Transverse colon (tissue), 4 donors: Measurements from ENCODE around the gene C2CD3. TPM values are rescaled to one million over a fixed set of nuclear protein-coding genes. Genes with fewer than 3 reads are reported as not detected.
"Not testable (repeated sequence)": the region's sequence is repeated elsewhere in the genome, so short reads cannot be mapped to it uniquely, and the experiment has no call there.

Source experiments
- DNase-seq: peaks from one replicate; pipeline ENCODE4 v3.0.0-alpha.2; 2019
- H3K27ac ChIP-seq, 4 donors: fragments of 200-600 bp; sonication (generic); 2 replicates each; pipeline ENCODE4 v1.5.1; 2016 to 2018; ENCODE audit warnings: inconsistent platforms in 4 of 4
- H3K27me3 ChIP-seq: fragments of 200-600 bp; sonication (generic); 2 replicates; pipeline ENCODE4 v1.5.1; 2017; ENCODE audit warnings: inconsistent platforms
- H3K36me3 ChIP-seq, 4 donors: fragments of 200-600 bp; sonication (generic); 2 replicates each; pipeline ENCODE4 v1.5.1; 2017 to 2019; ENCODE audit warnings: inconsistent platforms in 4 of 4
- H3K4me1 ChIP-seq, 4 donors: fragments of 200-600 bp; sonication (generic); 2 replicates each; pipeline ENCODE4 v1.5.1; 2017 to 2020; ENCODE audit warnings: inconsistent platforms in 4 of 4
- H3K4me3 ChIP-seq, 4 donors: fragments of 200-600 bp; sonication (generic); 1 replicate in 1 of 4; 2 replicates in 3 of 4; pipeline versions ENCODE4 v1.5.1 to v1.6.1; 2017 to 2019; ENCODE audit warnings: inconsistent platforms in 4 of 4
- H3K9me3 ChIP-seq, 2 donors: fragments of 200-600 bp; sonication (generic); 2 replicates each; pipeline ENCODE4 v1.5.1; 2017 to 2019; ENCODE audit warnings: inconsistent platforms in 2 of 2
- EP300 ChIP-seq: sonication (generic); formaldehyde crosslinking; IDR thresholded peaks from one replicate; pipeline ENCODE4 v1.6.1; 2017; ENCODE audit warnings: antibody characterized with exemption, low read depth
- POLR2A ChIP-seq: fragments of 450-650 bp; IDR thresholded peaks from one replicate; pipeline ENCODE4 v1.6.1; 2016; ENCODE audit warnings: antibody characterized with exemption, mild to moderate bottlenecking, moderate library complexity
- POLR2AphosphoS5 ChIP-seq, 3 donors: sonication (generic); formaldehyde crosslinking; IDR thresholded peaks; one replicate each; pipeline ENCODE4 v1.6.1; 2016; ENCODE audit warnings: antibody characterized with exemption in 3 of 3
- WGBS, 2 donors: methylation state at CpG; one replicate each; pipeline ENCODE4 v1.1.5; 2018; ENCODE audit warnings: low coverage in 1 of 2; 5-methylcytosine and 5-hydroxymethylcytosine counted together
- in situ Hi-C, 4 donors: fragments of 200-750 bp; cut with MboI; loops; one replicate each; pipeline versions ENCODE4 v1.15.0 to v1.15.1; 2017; ENCODE audit warnings: low sequenced_read_pairs in 3 of 4, low pct_ligation_motif_present in 1 of 4, low pct_unique_long_range_greater_than_20kb in 1 of 4
- intact Hi-C: fragments of 100-400 bp; cut with DNase I; formaldehyde crosslinking; loops from one replicate; pipeline ENCODE4 v1.15.1; 2023; ENCODE audit warnings: low total_unique reads
- total RNA-seq, 4 donors: library from RNA; depleted of rRNA; stranded (reverse); fragments of >200 nt; gene quantifications; one replicate each; pipeline ENCODE4 v1.1.0, GENCODE V29; 2016
- TF ChIP-seq, protein P1 (sequence below), 5 experiments: fragments of 200-600 bp in 3 of 5; fragments of 450-650 bp in 2 of 5; sonication (generic) in 3 of 5; IDR thresholded peaks; 1 replicate in 2 of 5; 2 replicates in 3 of 5; pipeline ENCODE4 v1.5.1; 2016 to 2017; ENCODE audit warnings: antibody characterized with exemption in 5 of 5, inconsistent platforms in 3 of 5, mild to moderate bottlenecking in 2 of 5, moderate library complexity in 1 of 5

The C2CD3 gene
- total RNA-seq, 4 donors from 2014 or later, result 22.2 to 52.5 (median 37.4) TPM

- Histone ChIP-seq H3K27me3 (no peaks in the 10 kb centered on the region), H3K27ac (no peak overlapping the region), H3K36me3 (no peaks in the 10 kb centered on the region), H3K4me1 (peaks cover 0 to 6% (median 0%) of the 10 kb centered on the region in 4 donors), H3K4me3 (no peak overlapping the region), H3K9me3 (no peaks in the 10 kb centered on the region)
- 80 to 84% methylated on average over 1 to 2 of the region's 2 CpGs for WGBS, 2 donors
- intact Hi-C loops (no loop called here), in situ Hi-C loops (no loop called here)
- DNase-seq, result no peak
- TF ChIP-seq EP300 (no peak), POLR2A (no peak), POLR2AphosphoS5 (IDR thresholded peaks at IDR 0.05) (no peak)
- TF ChIP-seq, protein P1, sequence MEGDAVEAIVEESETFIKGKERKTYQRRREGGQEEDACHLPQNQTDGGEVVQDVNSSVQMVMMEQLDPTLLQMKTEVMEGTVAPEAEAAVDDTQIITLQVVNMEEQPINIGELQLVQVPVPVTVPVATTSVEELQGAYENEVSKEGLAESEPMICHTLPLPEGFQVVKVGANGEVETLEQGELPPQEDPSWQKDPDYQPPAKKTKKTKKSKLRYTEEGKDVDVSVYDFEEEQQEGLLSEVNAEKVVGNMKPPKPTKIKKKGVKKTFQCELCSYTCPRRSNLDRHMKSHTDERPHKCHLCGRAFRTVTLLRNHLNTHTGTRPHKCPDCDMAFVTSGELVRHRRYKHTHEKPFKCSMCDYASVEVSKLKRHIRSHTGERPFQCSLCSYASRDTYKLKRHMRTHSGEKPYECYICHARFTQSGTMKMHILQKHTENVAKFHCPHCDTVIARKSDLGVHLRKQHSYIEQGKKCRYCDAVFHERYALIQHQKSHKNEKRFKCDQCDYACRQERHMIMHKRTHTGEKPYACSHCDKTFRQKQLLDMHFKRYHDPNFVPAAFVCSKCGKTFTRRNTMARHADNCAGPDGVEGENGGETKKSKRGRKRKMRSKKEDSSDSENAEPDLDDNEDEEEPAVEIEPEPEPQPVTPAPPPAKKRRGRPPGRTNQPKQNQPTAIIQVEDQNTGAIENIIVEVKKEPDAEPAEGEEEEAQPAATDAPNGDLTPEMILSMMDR (IDR thresholded peaks at IDR 0.05), result no peak
Measured at GRCh38 chr11:73990730-73991129, 180.1 kb downstream of the C2CD3 start.

DNA sequence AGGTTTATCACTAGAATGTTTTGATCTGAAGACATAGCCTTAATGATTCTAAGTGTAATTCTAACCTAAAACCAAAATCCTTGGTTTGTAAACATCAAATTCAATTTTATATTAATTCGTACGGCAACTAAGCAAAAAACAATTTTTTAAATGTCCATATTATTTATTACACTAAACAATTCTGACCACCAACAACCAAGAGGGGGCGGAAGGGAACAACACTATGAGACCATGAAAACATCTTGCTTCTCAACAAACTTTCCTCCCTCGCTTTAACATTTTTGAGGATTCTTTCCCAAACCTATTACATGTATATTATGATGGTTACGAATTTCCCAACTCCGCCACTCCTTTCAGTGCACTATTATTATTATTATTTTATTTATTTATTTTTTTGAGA is 181.6 kb downstream of the C2CD3 start:
- TF ChIP-seq, protein P1 (IDR thresholded peaks at IDR 0.05), result no peak
- TF ChIP-seq POLR2AphosphoS5 (IDR thresholded peaks at IDR 0.05) (no peak), POLR2A (no peak)
- no peak for DNase-seq
- no peak overlapping the region for H3K4me3 ChIP-seq
- in situ Hi-C loops, result no loop called here
- H3K36me3 ChIP-seq, result no peaks in the 10 kb centered on the region
- no peak overlapping the region for H3K27ac ChIP-seq
- WGBS, 2 donors, result 85 to 92% methylated on average over 6 of the region's 6 CpGs
- no peaks in the 10 kb centered on the region for H3K27me3 ChIP-seq
- intact Hi-C loops, result no loop called here
- no peaks in the 10 kb centered on the region for H3K9me3 ChIP-seq
- H3K4me1 ChIP-seq, result peaks cover 0 to under 1% (median under 1%) of the 10 kb centered on the region in 4 donors

DNA sequence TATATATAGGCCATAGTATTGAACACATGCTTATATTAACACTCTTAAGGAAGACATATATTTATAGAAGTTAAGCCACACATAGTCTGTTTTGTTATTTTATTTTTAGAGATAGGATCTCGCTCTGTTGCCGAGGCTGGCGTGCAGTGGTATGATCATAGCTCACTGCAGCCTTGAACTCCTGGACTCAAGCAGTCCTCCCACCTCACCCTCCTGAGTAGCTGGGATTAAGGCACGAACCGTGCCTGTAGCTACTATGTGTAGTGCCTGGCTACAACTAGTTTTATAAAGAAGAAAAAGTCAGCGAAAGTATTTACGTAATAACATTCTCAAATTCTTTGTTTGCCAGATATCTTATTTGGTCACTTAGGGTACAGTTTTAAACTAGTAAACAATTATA is 182.6 kb downstream of the C2CD3 start:
- TF ChIP-seq, protein P1 (IDR thresholded peaks at IDR 0.05), result no peak
- TF ChIP-seq POLR2A (no peak), EP300 (no peak), POLR2AphosphoS5 (IDR thresholded peaks at IDR 0.05) (no peak)
- Histone ChIP-seq H3K36me3 (no peaks in the 10 kb centered on the region), H3K27ac (no peak overlapping the region), H3K9me3 (no peaks in the 10 kb centered on the region), H3K4me1 (peaks cover 0 to 9% (median 7%) of the 10 kb centered on the region in 4 donors), H3K27me3 (no peaks in the 10 kb centered on the region), H3K4me3 (no peak overlapping the region)
- in situ Hi-C loops, result no loop called here
- WGBS, 2 donors, result 79 to 92% methylated on average over 7 of the region's 7 CpGs
- no peak for DNase-seq
- intact Hi-C loops, result no loop called here

DNA sequence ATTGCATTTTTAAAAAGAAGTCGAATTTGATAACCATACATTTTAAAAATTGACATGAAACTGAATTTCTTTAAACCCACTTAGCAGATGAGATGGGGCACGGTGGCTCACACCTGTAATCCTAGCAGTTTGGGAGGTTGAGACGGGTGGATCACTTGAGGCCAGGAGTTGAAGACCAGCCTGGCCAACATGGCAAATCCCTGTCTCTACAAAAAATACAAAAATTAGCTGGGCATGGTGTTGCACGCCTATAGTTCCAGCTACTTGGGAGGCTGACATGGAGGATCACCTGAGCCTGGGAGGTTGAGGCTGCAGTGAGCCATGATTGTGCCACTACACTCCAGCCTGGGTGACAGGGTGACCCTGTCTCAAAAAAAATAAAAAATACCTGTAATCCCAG is 185.1 kb downstream of the C2CD3 start:
- in situ Hi-C loops, DNase-seq, H3K4me3 ChIP-seq, intact Hi-C loops, H3K27me3 ChIP-seq, H3K36me3 ChIP-seq, H3K9me3 ChIP-seq, H3K27ac ChIP-seq: not testable (repeated sequence)
- 93 to 94% methylated on average over 2 to 4 of the region's 4 CpGs for WGBS, 2 donors
- peaks cover 0 to 24% (median 18%) of the 10 kb centered on the region in 4 donors for H3K4me1 ChIP-seq
